NOMO-1 treated with DMSO at 0.1 percent for 48 hours (cell line): Measurements from ENCODE around the gene UQCRC1.

ENCODE experiments used
- DNase-seq: peaks from one replicate; lab custom pipeline; 2025; ENCODE audit not compliant: unreplicated experiment; lab: John Stamatoyannopoulos, UW

The UQCRC1 gene

DNA sequence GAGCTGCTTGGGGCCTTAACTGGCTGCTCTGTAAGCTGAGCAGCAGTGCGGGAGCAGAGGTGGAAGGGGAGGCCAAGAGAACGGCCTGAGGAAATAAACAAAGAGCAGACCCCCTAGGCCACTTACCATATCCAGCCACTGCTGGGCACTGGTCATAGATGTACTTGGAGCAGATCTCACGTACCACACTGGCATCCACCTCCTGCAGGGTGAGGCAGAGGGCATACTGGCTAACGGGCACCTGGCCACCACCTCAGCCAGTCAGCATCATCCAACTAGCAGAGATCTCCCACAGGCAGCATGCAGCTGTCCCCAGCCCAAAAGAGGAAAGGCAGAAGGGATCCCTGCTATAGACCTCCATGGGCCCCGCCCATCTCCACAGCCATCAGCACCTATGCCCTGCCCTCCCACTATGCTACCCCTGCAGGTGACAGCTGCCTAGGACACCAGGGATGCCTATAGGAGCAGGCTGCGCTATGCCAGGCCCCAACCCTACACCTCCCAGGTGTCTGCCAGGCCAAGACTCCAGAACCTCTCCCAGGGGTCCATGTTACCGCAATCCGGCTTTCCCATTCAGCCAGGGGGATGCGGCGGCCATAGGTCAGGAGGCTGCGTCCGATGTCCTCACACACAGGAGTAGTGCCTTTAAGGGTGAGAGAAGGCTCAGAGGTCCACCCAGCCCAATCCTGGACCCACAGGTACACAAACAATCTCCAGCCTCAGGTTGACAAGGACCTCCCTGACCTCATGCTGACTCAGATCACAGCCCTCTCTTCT, 9.7 kb downstream of the UQCRC1 start:
- no peak for DNase-seq

DNA sequence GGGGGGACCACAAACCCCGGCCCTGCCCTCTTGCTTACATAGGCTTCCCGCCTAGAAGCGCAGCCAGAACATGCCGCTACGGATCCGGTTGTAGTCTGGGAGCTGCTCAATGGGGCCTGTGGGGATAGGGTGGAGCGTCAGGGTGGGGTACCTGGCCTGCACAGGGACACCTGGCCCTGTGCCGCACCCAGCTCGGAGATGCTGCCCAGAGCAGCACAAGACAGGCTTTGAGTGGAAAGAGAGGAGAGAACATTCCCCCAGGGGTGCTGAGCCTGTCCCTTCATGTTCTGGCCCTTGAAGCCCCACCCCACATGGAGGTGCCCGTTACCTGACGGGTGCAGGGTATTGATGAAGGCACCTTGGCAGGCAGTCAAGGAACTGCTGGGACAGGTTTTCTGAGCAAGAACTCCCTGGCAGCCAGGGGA, 10.4 kb downstream of the UQCRC1 start:
- DNase-seq, result no peak

DNA sequence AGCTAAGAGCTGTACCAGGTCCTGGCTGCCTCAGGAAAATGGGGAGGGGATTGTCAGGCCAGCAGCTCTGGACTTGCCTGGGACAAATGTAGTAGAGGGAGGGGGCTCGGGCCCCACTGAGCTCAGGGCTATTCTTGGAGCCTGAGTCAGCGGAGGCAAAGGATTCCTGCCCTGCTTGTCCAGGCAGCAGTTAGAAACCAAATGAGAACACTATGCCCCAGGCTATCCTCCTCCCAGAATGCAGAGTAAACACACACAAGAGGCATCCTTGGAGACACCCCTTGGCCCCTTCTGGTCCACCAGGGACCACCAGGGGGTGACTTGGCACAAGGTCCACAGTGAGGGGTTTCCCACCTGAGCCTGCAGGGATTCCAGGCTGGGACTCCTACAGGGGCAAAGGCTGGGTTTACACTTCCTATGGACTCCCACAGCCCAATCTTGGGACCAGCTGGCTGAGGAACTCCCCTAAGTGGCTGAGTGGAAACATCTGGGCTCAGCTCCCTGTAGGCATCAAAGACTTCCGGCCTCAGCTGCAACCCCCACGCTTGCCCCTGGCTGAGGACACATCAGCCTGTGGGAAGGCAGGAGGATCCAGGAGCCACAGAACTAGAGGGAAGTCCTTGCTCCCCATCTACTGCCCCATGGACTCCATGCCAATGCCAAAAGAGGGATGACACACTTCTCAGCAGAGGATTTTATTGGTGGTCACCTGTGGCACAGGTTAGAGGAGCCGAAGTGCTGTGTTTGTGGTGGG, 10.9 kb downstream of the UQCRC1 start:
- DNase-seq, result no peak

DNA sequence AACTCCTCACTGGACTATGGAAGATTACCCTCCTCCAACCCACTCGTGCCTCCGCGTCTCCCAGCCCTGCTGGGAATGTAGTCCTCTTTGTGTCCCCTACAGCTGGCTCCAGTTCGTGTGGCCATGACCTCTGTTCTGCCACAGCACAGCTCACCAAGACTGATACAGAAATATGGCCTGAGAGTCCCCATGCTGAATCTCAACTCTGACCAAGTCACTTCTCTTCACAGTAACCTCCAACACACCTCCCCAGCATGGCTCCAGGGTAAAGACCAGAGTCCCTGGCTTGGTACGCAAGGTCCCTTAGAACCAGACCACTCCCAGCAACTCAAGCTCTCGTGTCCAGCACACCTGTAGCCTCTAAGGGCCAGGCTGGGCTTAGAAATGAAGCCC, 12.0 kb downstream of the UQCRC1 start:
- DNase-seq, result no peak

DNA sequence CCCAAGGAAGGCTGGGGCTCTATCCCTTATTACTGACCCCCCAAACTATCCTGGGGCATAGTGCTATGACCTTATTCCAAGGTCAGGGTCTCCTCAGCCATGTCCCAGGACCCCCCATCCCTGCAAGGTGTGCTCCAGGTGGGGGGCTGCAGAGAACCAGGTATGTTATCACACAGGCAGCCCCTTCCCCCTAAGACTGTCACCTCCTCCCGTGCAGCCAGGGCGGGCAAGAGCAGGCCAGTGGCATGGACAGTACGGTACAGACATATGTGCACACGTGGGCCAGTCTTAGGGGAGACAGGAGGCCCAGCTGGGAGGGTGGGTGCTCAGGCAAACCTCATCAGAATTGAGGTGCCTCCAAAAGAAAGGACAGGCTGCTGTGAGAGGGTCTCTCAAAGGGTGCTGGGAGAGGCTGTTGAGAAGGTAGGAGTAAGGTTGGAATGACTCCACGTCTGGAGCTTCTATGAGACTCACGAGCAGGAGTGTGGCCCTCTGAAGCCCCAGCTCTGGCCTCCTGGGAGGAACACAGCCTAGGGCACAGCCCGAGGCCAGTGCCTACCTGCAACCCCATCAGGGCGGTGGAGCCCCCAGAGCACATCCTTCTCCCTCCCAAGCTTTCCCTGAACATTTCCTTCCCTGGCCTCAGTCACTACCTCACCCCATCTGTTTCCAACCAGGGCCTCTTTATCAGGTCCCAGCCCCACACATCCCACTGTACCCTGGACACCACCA, 12.6 kb downstream of the UQCRC1 start:
- DNase-seq, result no peak

DNA sequence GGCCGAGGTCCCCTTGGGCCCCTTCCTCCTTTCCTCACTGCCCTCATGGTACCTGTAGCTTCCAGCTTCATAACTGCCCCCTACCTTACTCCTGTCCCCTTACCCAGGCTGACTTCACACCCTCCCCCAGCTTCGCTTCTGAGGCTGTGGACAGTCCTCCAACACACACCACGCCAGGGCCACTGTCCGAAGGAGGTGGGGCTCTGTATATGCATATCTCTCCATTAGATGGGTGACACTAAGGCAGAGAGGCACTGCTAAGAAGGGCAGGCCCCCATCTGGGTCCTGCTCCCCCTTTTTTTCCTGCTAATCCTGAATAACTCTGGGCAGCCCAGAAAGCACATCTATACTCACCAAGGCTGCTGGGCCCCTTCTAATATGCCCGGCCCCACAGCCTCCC, 13.3 kb downstream of the UQCRC1 start:
- DNase-seq, result no peak

DNA sequence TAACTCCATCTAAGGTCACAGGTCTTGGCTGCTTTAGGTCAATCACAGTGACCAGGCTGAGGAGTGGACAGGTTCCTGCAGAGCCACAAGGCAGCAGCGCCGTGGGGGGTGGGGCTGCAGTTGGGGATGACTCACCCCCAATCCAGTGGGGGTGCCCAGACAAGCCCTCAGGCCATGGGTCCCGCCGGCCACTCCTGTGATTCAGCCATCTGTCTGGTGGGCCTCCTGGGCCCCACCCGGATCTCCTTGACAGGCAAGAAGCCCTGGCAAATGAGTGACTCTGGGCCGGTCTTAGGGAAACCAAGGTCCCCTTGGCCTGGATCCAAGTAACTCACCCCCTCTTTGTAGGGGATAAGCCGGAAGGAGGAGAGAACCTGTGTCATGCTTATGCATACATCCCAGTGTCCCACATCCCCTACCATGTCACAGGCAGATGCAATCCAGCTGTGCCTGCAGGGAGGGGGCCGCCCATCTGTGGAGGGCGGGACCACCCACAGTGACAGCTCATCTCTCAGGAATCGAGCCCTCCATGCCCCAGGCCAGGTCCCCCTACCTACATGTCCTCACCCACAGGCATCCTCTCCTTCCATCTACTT, 13.8 kb downstream of the UQCRC1 start:
- no peak for DNase-seq

DNA sequence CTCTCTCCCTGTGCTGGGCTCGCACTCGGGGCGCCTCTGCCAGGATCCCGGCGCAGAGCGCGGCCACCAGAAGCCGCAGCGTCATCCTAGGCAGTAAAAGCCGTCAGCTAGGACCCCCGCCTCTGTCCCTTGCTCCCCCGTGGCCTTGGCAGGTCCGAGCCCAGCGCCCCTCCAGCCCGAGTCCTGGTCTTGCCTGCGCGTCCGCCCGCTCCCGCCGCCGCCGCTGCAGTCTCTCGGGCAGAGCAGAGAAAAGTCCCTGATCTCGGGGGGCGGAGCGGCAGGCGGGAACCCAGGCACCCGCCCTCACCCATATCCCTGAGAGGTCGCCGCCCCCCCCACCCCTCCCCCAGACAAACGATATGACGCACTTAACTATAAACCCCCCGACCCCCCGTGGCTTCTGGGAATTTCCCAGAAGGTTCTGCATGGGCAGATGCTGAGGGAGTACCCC, 14.3 kb downstream of the UQCRC1 start, which contains the start of gene COL7A1:
TSS of gene COL7A1 (minus strand) at position 255 of the 451 bp plus-strand sequence. CDS start at position 85, 170 bp downstream.
- no peak for DNase-seq

DNA sequence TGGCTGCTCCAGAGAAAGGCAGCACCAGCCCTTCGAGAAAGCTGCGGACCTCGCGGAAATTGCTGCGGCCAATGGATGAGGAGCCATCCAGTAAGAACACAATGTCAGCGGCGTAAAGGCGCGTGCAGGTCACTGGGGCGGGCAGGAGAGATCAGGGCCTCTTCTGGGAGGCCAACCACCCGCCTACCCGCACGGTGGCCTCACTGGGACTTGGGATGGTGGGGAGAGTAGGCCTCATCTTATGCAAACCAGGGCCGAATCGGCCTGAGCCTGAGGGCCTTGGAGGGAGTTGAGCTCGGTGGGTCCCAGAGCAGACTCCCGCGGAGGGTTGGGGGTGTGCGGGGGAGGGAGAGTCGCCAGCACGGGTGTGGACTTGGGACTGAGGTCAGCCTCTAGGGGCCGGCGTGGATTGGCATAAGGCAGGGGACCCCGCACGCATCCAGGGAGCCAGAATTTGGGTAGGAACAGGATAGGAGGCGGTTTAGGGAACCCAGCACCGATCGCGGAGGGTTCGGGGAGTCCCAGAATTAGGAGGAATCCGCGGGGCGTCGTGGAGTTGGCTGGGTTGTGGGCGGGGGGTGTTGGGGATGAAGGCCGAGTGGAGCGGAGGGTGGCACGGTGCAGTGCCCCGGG, 14.9 kb downstream of the UQCRC1 start:
- no peak for DNase-seq

DNA sequence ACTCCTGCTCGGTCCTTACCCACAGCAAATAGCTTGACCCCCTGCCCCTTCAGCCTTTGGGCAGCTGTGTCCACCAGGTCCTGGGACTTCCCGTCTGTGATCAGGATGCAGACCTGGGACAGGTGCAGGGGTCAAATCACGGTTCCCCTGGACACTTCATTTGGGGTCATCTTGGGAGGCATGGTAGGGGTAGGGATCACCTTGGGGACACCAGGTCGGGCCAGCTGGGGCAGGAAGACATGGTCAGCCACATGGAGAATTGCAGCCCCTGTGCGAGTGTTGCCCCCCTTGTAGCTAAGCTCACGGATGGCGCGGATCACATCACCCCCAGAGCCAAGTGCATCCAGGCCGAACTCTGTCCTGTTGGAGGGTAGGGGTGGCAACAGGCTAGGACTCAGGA, 16.1 kb downstream of the UQCRC1 start:
- DNase-seq, result no peak

DNA sequence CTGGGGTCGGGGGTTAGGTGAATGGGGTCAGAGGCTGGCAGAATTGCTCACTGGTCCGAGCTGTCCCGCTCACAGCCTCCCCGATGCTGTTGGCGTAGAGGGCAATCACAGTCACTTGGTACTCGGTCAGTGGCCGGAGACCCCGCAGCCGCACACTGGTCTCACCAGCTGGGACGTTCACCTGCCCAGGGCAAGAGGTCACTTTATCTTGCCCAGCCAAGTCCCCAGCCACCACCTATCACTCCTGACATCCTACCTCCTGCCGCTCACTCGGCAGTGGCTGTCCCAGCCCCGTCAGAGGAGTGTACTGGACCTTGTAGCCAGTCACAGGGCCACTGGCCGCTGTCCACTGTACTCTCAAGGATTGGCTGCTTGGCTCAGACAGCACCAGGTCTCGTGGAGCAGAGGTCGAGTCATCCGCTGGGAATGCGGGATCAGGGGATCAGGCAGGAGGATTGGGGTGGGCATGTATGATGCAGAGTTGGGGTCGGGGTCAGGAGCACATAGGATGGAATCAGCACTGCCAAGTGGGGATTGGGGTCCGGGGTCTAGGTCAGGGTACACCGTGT, 16.8 kb downstream of the UQCRC1 start:
- no peak for DNase-seq

DNA sequence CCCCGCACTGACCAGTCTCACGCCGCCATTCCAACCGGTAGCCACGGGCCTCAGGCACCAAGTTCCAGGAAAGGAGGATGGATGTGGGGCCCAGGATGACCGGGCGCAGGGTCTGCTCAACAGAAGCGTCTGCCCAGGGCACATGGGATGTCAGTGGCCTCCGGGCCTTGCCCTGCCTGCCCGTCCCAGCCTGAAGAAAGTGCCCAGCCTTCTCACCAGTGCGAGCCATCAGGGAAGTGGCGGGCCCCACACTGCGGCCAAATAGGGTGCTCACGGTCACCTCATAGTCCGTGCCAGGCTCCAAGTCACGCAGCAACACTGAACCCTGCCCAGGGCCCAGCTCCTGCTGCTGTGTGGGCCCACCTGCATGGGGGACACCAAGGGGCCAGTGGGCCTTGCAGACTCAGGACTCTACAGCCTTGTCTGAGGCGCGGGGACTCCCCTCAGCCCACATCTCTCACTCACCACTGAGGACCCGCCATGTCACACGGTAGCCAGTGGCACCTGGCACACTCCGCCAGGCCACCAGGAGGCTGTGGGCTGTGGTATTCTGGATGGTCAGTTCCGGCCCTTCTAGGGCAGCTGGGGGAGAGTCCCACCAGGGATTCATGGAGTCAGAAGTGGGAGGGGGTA, 17.4 kb downstream of the UQCRC1 start:
- DNase-seq, result no peak

DNA sequence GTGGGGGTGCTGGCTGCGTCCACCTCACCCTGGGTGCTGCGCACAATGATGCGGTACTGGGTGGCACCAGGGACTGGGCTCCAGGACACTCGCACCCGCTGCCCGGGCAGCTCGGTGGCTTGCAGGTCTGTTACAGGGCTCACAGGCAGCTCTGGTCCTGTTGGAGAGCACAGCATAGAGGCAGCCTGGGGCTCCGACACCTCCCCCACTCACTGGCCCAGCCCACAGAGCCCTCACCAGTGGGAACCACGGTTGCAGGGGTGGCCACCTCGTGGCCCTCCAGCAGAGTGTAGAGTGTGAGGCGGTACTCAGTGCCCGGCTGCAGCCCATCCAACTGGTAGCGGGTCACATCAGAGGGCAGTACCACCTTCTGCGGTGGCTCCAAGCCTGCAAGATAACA, 18.0 kb downstream of the UQCRC1 start:
- DNase-seq, result no peak

DNA sequence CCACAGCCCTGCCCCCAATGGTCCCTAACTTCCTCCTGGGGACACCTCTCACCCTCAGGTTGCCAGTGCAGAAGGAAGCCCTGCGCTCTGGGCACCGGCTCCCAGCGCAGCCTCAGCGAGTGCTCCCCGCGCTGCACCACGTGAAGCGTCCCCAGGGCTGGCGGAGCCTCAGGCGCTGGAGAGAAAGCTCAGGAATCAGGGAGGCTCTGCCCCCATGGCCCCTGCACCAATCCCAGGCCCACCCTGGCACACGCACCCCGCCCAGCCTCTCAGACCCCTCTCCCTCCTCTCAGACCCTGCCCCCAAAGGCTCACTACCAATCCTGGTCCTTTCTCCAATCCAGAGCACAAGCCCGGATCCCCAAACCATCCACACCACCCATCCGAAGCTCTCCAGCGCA, 21.2 kb downstream of the UQCRC1 start:
- no peak for DNase-seq

DNA sequence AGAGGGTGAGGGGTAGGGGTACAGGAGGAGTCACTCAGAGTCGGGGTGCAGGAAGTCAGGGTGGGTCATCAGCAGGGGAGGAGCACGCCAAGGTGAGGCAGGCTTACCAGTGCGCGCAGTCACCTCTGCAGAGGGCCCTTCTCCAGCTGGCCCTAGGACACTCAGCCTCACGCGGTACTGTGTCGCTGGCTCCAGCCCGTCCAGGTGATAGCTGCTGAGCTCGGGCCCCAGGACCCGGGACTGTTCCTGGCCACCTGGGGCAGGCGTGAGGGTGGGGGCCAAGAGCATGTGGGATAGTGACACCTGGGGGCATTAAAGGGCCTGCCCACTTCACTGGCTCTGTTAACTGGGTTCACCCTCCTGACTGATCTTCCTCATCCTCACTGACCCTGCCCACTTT, 21.8 kb downstream of the UQCRC1 start:
- DNase-seq, result no peak

DNA sequence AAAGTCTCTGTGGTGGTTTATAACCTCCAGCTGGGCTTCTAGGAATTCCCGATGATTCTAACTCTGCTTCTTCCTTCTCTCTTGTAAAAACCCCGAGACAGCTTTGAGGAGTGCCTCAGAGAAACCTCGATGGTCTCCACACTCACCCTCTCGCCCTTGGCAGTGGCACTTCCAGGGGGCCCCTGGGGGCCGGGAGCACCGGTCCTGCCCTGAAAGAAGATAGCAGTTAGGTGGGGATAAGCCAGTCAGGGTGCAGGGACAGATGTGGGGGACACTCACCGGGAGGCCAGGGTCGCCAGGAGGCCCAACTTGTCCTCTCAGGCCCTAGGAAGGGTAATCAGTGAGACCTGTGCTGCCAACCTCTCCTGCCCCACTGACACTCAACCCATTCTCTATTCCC, 24.0 kb downstream of the UQCRC1 start:
- no peak for DNase-seq

DNA sequence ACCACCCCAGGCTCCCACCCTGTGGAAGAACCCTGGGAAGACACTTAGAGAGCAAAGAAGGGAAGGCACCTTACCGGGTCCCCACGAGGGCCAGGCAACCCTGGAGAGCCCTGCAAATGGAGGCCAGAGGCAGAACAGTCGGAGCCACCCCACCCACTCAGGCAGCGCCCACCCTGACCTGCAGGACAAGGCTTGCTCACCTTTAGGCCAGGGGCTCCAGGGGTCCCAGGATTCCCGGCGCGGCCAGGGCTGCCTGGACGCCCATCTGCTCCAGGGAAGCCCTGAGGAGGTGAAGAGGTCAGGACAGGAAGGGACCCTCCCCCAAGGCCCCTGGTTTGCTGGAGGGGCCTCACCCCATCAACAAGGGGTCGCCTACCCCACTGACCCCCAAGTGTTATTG, 24.6 kb downstream of the UQCRC1 start:
- no peak for DNase-seq

DNA sequence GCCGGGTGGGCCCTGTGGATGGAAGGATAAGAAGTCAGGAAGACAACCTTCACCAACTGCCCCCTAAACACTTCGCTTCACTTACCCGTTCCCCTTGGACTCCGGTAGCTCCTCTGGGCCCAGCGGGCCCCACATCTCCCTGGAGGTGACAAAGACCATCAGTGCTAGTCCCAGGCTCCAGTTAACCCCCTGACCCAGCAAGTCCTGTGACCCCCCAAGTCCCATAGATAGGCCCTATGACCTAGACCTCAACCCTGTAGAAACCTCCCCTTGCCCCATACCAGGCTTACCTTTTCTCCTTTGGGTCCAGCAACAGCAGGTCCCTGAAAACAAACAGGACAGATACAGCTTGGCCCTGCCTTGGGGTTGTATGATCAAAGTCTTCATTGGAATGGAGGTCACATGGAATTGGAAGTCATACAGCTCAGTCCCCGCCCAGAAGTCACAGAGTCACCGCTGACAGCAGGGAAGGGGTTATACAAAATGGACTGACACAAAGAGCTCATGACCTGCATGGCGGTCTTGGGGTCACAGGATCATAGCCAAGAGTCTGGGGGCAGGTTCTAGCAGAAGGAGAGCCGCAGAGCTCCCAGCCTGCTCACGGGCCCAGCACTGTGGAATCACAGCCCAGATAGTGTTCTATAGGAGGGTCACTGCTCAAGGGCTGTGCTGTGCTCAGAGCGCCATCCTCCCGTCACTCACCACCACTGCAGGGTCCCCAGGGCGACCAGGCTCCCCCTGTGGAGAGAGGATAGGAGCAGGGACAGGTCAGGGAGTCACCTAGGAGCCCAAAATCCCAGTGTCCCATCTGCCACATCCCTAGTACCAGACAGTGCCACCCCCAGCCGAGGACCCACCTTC, 27.6 kb downstream of the UQCRC1 start:
- no peak for DNase-seq

DNA sequence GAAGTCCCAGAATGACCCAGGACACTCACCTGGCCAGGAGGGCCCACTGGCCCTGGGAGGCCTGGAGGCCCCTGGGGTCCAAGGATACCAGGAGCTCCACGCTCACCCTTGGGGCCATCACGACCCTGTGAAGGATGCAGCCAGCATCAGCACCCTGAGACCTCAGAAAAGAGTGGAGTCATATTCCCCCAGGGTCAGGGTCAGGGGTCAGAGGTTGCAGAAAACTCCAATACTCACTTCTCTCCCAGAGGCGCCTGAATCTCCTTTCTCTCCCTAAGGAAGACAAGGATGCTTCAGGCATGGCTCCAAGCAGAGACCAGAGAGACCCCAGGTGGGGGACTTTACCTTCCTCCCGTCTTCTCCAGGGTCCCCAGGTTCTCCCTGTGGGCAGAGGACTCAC, 32.8 kb downstream of the UQCRC1 start:
- DNase-seq, result no peak
